ENCODE results near the gene FGFBP1. TPM values are rescaled to one million over a fixed set of nuclear protein-coding genes. Genes with fewer than 3 reads are reported as not detected.

The FGFBP1 gene
- polyA plus RNA-seq, 1 donor from 2014 or later = not detected

DNA sequence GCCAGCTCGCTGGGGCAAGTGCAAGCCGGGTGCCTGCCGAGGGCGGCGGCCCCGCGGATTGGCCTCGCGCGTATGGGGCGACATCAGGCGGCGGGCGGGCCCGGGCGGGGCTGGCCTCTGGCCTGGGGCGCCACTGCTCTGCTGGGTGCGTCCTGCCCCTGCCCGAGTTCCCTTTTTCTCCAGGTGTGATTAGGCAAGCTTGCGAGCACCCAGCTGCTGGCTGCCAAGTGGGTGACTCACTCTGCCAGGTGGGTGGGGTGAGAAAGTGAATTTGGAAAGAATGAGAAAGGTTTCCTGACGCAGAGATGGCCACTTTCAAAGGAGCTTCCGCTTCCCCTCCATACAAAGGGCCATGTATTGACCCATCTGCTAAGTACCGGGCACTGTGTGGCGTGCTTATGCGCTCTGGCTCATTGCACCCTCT is 32.5 kb downstream of the FGFBP1 start:
- Histone ChIP-seq H3K4me3 (ENCODE audit: low read length) (no peak overlapping the region), H2AFZ (ENCODE audit: low read depth, low read length) (no peak overlapping the region), H3K79me2 (replicated peaks; ENCODE audit: insufficient read depth, low read length) (no peaks in the 10 kb centered on the region), H3K27ac (ENCODE audit: low read length) (no peak overlapping the region), H3K9me3 (ENCODE audit: low read length) (no peaks in the 10 kb centered on the region), H3K9me2 (ENCODE audit: insufficient read depth, low read length) (no peaks in the 10 kb centered on the region), H4K20me1 (ENCODE audit: insufficient read depth) (no peaks in the 10 kb centered on the region), H3K27me3 (ENCODE audit: insufficient read depth, low read depth, low read length) (no peaks in the 10 kb centered on the region), H3K36me3 (ENCODE audit: insufficient read depth, low read length) (no peaks in the 10 kb centered on the region), H3K9ac (ENCODE audit: low read length) (no peak overlapping the region), H3F3A (ENCODE audit: insufficient read depth, low read length, poor library complexity, severe bottlenecking) (no peaks in the 10 kb centered on the region), H3K4me2 (ENCODE audit: low read length) (no peak overlapping the region)
- TF ChIP-seq MXI1 (conservative IDR thresholded peaks at IDR 0.05; ENCODE audit: poor library complexity, severe bottlenecking) (no peak), RAD21 (conservative IDR thresholded peaks at IDR 0.05) (no peak), EZH2 (IDR thresholded peaks at IDR 0.05; ENCODE audit: borderline replicate concordance, insufficient read depth, low read length, poor library complexity, severe bottlenecking) (no peak), EP300 (conservative IDR thresholded peaks at IDR 0.05; ENCODE audit: poor library complexity, severe bottlenecking) (no peak), SMC3 (conservative IDR thresholded peaks at IDR 0.05; ENCODE audit: poor library complexity) (no peak), POLR2AphosphoS5 (IDR thresholded peaks at IDR 0.05) (no peak), TAF1 (IDR thresholded peaks at IDR 0.05; ENCODE audit: low read depth) (no peak)
- TF ChIP-seq, protein P1, sequence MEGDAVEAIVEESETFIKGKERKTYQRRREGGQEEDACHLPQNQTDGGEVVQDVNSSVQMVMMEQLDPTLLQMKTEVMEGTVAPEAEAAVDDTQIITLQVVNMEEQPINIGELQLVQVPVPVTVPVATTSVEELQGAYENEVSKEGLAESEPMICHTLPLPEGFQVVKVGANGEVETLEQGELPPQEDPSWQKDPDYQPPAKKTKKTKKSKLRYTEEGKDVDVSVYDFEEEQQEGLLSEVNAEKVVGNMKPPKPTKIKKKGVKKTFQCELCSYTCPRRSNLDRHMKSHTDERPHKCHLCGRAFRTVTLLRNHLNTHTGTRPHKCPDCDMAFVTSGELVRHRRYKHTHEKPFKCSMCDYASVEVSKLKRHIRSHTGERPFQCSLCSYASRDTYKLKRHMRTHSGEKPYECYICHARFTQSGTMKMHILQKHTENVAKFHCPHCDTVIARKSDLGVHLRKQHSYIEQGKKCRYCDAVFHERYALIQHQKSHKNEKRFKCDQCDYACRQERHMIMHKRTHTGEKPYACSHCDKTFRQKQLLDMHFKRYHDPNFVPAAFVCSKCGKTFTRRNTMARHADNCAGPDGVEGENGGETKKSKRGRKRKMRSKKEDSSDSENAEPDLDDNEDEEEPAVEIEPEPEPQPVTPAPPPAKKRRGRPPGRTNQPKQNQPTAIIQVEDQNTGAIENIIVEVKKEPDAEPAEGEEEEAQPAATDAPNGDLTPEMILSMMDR (IDR thresholded peaks at IDR 0.05; ENCODE audit: poor library complexity, severe bottlenecking) = no peak
- TF ChIP-seq, protein P2, sequence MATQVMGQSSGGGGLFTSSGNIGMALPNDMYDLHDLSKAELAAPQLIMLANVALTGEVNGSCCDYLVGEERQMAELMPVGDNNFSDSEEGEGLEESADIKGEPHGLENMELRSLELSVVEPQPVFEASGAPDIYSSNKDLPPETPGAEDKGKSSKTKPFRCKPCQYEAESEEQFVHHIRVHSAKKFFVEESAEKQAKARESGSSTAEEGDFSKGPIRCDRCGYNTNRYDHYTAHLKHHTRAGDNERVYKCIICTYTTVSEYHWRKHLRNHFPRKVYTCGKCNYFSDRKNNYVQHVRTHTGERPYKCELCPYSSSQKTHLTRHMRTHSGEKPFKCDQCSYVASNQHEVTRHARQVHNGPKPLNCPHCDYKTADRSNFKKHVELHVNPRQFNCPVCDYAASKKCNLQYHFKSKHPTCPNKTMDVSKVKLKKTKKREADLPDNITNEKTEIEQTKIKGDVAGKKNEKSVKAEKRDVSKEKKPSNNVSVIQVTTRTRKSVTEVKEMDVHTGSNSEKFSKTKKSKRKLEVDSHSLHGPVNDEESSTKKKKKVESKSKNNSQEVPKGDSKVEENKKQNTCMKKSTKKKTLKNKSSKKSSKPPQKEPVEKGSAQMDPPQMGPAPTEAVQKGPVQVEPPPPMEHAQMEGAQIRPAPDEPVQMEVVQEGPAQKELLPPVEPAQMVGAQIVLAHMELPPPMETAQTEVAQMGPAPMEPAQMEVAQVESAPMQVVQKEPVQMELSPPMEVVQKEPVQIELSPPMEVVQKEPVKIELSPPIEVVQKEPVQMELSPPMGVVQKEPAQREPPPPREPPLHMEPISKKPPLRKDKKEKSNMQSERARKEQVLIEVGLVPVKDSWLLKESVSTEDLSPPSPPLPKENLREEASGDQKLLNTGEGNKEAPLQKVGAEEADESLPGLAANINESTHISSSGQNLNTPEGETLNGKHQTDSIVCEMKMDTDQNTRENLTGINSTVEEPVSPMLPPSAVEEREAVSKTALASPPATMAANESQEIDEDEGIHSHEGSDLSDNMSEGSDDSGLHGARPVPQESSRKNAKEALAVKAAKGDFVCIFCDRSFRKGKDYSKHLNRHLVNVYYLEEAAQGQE (IDR thresholded peaks at IDR 0.05; ENCODE audit: borderline replicate concordance) = no peak

DNA sequence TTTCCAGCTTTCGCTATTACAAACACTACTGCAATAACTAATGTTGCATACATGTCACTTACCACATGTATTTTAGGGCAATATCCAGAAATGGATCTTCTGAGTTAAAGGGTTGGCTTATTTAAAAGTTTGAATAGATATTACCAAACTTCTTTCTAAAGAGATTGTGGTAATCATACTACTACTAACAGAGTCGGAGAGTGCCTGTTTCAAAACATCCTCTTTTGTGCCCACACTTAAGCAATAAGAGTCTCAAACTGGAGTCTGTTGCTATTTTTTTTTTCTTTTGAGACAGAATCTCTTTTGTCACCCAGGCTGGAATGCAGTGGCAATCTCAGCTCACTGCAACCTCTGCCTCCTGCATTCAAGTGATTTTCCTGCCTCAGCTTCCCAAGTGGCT is 35.8 kb downstream of the FGFBP1 start:
- H3K36me3 ChIP-seq (ENCODE audit: insufficient read depth, low read length) = no peaks in the 10 kb centered on the region
- no peaks in the 10 kb centered on the region for H3F3A ChIP-seq (ENCODE audit: insufficient read depth, low read length, poor library complexity, severe bottlenecking)
- H3K79me2 ChIP-seq (replicated peaks; ENCODE audit: insufficient read depth, low read length) = no peaks in the 10 kb centered on the region
- no peaks in the 10 kb centered on the region for H3K27me3 ChIP-seq (ENCODE audit: insufficient read depth, low read depth, low read length)
- H3K9me3 ChIP-seq (ENCODE audit: low read length) = no peaks in the 10 kb centered on the region
- no peak overlapping the region for H3K9ac ChIP-seq (ENCODE audit: low read length)
- no peaks in the 10 kb centered on the region for H3K9me2 ChIP-seq (ENCODE audit: insufficient read depth, low read length)
- no peaks in the 10 kb centered on the region for H4K20me1 ChIP-seq (ENCODE audit: insufficient read depth)
- no peak overlapping the region for H3K4me3 ChIP-seq (ENCODE audit: low read length)
- no peak overlapping the region for H3K27ac ChIP-seq (ENCODE audit: low read length)
- TF ChIP-seq POLR2AphosphoS5 (IDR thresholded peaks at IDR 0.05) (no peak), MXI1 (conservative IDR thresholded peaks at IDR 0.05; ENCODE audit: poor library complexity, severe bottlenecking) (no peak), EZH2 (IDR thresholded peaks at IDR 0.05; ENCODE audit: borderline replicate concordance, insufficient read depth, low read length, poor library complexity, severe bottlenecking) (no peak), EP300 (conservative IDR thresholded peaks at IDR 0.05; ENCODE audit: poor library complexity, severe bottlenecking) (no peak), TAF1 (IDR thresholded peaks at IDR 0.05; ENCODE audit: low read depth) (no peak), RAD21 (conservative IDR thresholded peaks at IDR 0.05) (no peak), SMC3 (conservative IDR thresholded peaks at IDR 0.05; ENCODE audit: poor library complexity) (no peak)
- TF ChIP-seq, protein P1 (IDR thresholded peaks at IDR 0.05; ENCODE audit: poor library complexity, severe bottlenecking) = no peak
- TF ChIP-seq, protein P2 (IDR thresholded peaks at IDR 0.05; ENCODE audit: borderline replicate concordance) = no peak
- H2AFZ ChIP-seq (ENCODE audit: low read depth, low read length) = no peak overlapping the region
- H3K4me2 ChIP-seq (ENCODE audit: low read length) = no peak overlapping the region

Data from neural cell (in vitro differentiated cells).